ENCODE measurements around the gene KCNQ2. TPM values are rescaled to one million over a fixed set of nuclear protein-coding genes. Genes with fewer than 3 reads are reported as not detected.

KCNQ2 gene
- total RNA-seq, 1 experiment from 2014 or later: 86.5 TPM

DNA sequence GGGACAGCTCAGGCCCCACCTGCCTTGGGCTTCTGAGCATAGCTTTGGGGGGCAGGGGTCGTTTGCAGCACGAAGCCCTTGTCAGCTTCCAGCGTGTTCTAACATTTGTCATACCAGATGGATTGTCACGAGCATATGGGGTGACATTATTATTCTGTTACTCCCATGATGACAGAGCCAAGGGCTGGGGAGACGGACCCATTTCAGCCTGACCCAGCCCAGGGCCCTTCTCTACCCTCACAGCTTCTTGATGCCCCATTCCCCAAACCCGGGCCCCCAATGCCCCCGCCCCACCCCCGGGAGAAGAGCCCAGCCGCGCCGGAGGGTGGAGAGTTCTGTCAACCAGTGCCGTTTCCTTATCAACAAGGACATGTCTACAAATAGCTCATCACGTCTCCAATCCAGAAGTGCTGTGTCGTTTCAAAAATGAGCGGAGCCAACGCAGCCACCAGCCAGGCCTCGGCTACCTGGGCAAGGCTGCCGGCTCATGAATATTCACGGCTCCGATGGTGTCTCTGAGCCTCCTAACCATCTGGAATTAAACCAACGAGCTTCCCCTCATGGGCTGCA, 101.8 kb downstream of the KCNQ2 start:
- ATAC-seq (no peak), DNase-seq (ENCODE audit: low read depth, low spot score) (no peak)
- Histone ChIP-seq H3K4me1 (ENCODE audit: control insufficient read depth in 1 of 2, insufficient read depth in 2 of 2, low read length in 2 of 2) (no peaks in the 10 kb centered on the region), H3K36me3 (ENCODE audit: control insufficient read depth in 1 of 2, insufficient read depth in 2 of 2, low read length in 2 of 2) (no peaks in the 10 kb centered on the region), H3K27me3 (ENCODE audit: insufficient read depth, low read length) (peaks cover 18% of the 10 kb centered on the region; the same call in 1 of the 2 replicates), H3K9ac (ENCODE audit: low read length) (no peak overlapping the region), H3K9me3 (ENCODE audit: control insufficient read depth in 1 of 2, insufficient read depth in 1 of 2, low read depth in 1 of 2, low read length in 2 of 2) (no peaks in the 10 kb centered on the region), H3K27ac (ENCODE audit: low read depth, low read length) (no peak overlapping the region), H3K4me2 (ENCODE audit: low read length) (no peak overlapping the region), H4K20me1 (ENCODE audit: insufficient read depth) (no peaks in the 10 kb centered on the region), H2AFZ (ENCODE audit: low read depth, low read length, poor library complexity, severe bottlenecking) (no peak overlapping the region), H3K79me2 (ENCODE audit: insufficient read depth, low read length) (no peaks in the 10 kb centered on the region), H3K9me2 (ENCODE audit: insufficient read depth) (no peaks in the 10 kb centered on the region), H3K4me3 (replicated peaks in 1 of 2; ENCODE audit: low read depth in 1 of 2, low read length in 2 of 2) (no peak overlapping the region)
- CTCF ChIA-PET: interaction anchor here (1.3 kb wide), 1 partner anchor 11 kb away, joined by 4 read pairs; no protein-coding TSS in a partner anchor
- no peak for TF ChIP-seq JUND (IDR thresholded peaks at IDR 0.05)
- TF ChIP-seq EZH2phosphoT487 (IDR thresholded peaks at IDR 0.05; ENCODE audit: borderline replicate concordance): no peak
- no peak for TF ChIP-seq ZNF274 (IDR thresholded peaks at IDR 0.05; ENCODE audit: low read depth, low read length)
- TF ChIP-seq EZH2 (IDR thresholded peaks at IDR 0.05): no peak
- TF ChIP-seq TCF7L2 (IDR thresholded peaks at IDR 0.05; ENCODE audit: borderline replicate concordance, extremely low read depth, insufficient read depth, insufficient read length): no peak
- TF ChIP-seq CEBPB (IDR thresholded peaks at IDR 0.05; ENCODE audit: low read depth): no peak
- TF ChIP-seq, protein P1, sequence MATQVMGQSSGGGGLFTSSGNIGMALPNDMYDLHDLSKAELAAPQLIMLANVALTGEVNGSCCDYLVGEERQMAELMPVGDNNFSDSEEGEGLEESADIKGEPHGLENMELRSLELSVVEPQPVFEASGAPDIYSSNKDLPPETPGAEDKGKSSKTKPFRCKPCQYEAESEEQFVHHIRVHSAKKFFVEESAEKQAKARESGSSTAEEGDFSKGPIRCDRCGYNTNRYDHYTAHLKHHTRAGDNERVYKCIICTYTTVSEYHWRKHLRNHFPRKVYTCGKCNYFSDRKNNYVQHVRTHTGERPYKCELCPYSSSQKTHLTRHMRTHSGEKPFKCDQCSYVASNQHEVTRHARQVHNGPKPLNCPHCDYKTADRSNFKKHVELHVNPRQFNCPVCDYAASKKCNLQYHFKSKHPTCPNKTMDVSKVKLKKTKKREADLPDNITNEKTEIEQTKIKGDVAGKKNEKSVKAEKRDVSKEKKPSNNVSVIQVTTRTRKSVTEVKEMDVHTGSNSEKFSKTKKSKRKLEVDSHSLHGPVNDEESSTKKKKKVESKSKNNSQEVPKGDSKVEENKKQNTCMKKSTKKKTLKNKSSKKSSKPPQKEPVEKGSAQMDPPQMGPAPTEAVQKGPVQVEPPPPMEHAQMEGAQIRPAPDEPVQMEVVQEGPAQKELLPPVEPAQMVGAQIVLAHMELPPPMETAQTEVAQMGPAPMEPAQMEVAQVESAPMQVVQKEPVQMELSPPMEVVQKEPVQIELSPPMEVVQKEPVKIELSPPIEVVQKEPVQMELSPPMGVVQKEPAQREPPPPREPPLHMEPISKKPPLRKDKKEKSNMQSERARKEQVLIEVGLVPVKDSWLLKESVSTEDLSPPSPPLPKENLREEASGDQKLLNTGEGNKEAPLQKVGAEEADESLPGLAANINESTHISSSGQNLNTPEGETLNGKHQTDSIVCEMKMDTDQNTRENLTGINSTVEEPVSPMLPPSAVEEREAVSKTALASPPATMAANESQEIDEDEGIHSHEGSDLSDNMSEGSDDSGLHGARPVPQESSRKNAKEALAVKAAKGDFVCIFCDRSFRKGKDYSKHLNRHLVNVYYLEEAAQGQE (IDR thresholded peaks at IDR 0.05; ENCODE audit: low read depth): no peak
- TF ChIP-seq, protein P2, sequence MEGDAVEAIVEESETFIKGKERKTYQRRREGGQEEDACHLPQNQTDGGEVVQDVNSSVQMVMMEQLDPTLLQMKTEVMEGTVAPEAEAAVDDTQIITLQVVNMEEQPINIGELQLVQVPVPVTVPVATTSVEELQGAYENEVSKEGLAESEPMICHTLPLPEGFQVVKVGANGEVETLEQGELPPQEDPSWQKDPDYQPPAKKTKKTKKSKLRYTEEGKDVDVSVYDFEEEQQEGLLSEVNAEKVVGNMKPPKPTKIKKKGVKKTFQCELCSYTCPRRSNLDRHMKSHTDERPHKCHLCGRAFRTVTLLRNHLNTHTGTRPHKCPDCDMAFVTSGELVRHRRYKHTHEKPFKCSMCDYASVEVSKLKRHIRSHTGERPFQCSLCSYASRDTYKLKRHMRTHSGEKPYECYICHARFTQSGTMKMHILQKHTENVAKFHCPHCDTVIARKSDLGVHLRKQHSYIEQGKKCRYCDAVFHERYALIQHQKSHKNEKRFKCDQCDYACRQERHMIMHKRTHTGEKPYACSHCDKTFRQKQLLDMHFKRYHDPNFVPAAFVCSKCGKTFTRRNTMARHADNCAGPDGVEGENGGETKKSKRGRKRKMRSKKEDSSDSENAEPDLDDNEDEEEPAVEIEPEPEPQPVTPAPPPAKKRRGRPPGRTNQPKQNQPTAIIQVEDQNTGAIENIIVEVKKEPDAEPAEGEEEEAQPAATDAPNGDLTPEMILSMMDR (IDR thresholded peaks at IDR 0.05 in 2 of 3, conservative IDR thresholded peaks at IDR 0.05 in 1 of 3; ENCODE audit: borderline replicate concordance in 1 of 3, insufficient read depth in 1 of 3, low read depth in 2 of 3, low read length in 2 of 3): no peak
- TF ChIP-seq FOSL1 (IDR thresholded peaks at IDR 0.05; ENCODE audit: low read depth): no peak
- TF ChIP-seq EGR1 (IDR thresholded peaks at IDR 0.05; ENCODE audit: low read depth): no peak
- TF ChIP-seq, protein P3, sequence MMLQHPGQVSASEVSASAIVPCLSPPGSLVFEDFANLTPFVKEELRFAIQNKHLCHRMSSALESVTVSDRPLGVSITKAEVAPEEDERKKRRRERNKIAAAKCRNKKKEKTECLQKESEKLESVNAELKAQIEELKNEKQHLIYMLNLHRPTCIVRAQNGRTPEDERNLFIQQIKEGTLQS (IDR thresholded peaks at IDR 0.05): no peak
- no peak for TF ChIP-seq CBX3 (IDR thresholded peaks at IDR 0.05; ENCODE audit: low read depth)
- no peak for TF ChIP-seq ZFX (IDR thresholded peaks at IDR 0.05)
- TF ChIP-seq POLR2AphosphoS5 (IDR thresholded peaks at IDR 0.05; ENCODE audit: low read depth, low read length): no peak
- TF ChIP-seq, protein P4, sequence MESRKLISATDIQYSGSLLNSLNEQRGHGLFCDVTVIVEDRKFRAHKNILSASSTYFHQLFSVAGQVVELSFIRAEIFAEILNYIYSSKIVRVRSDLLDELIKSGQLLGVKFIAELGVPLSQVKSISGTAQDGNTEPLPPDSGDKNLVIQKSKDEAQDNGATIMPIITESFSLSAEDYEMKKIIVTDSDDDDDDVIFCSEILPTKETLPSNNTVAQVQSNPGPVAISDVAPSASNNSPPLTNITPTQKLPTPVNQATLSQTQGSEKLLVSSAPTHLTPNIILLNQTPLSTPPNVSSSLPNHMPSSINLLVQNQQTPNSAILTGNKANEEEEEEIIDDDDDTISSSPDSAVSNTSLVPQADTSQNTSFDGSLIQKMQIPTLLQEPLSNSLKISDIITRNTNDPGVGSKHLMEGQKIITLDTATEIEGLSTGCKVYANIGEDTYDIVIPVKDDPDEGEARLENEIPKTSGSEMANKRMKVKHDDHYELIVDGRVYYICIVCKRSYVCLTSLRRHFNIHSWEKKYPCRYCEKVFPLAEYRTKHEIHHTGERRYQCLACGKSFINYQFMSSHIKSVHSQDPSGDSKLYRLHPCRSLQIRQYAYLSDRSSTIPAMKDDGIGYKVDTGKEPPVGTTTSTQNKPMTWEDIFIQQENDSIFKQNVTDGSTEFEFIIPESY (IDR thresholded peaks at IDR 0.05; ENCODE audit: extremely low read depth, insufficient replicate concordance, low read length): no peak
- intact Hi-C loops (cut with micrococcal nuclease): no loop called here
- RAD21 ChIA-PET (ENCODE audit: low non-redundant PET in 1 of 2, low total read pairs in 2 of 2, uncharacterized antibody in 2 of 2, unreplicated experiment in 2 of 2): no interaction called here
- no TSS peak for BruUV-seq (replicated peaks)
- POLR2A ChIA-PET: no interaction called here

Measured in HCT116 (cell line).